GM18517 (cell line): ENCODE results near the gene RAMACL.
"Not testable (repeated sequence)": the region's sequence is repeated elsewhere in the genome, so short reads cannot be mapped to it uniquely, and the experiment has no call there.

Source experiments
- ATAC-seq: cut with Tn5 transposase; IDR thresholded peaks from one replicate; pipeline ENCODE4 v1.9.1; 2021; ENCODE audit warnings: mild to moderate bottlenecking, moderate library complexity; ENCODE audit not compliant: unreplicated experiment

RAMACL gene

GRCh38 chr6:166586424-166587156, at the start of gene RAMACL:
Gene RAMACL, minus strand, starts transcription at chr6:166586678. Its CDS starts 201 bp downstream, at chr6:166586477.
- peak; percentile 72 for ATAC-seq

GRCh38 chr6:166635013-166635970, 48.8 kb upstream of the RAMACL start:
- ATAC-seq = no peak

- ATAC-seq = not testable (repeated sequence)
Measured at GRCh38 chr6:166634581-166634980, 48.1 kb upstream of the RAMACL start.

- no peak for ATAC-seq
Measured at GRCh38 chr6:166633732-166634535, 47.5 kb upstream of the RAMACL start.

GRCh38 chr6:166632731-166633130, 46.3 kb upstream of the RAMACL start:
- ATAC-seq = no peak

GRCh38 chr6:166630462-166630861, 44.0 kb upstream of the RAMACL start:
- no peak for ATAC-seq

GRCh38 chr6:166629628-166630027, 43.1 kb upstream of the RAMACL start:
- ATAC-seq = no peak

- peak; percentile 36 for ATAC-seq
Measured at GRCh38 chr6:166627875-166628801, 41.7 kb upstream of the RAMACL start.

GRCh38 chr6:166627033-166627874, 40.8 kb upstream of the RAMACL start, which contains the start of gene RPS6KA2:
Gene RPS6KA2, minus strand, starts transcription at chr6:166627251. Its CDS starts 232 bp downstream, at chr6:166627019.
- peak; percentile 88 for ATAC-seq

- ATAC-seq = no peak
Measured at GRCh38 chr6:166626177-166627032, 39.9 kb upstream of the RAMACL start.

- ATAC-seq = no peak
Measured at GRCh38 chr6:166625356-166625755, 38.9 kb upstream of the RAMACL start.

- ATAC-seq = no peak
Measured at GRCh38 chr6:166624275-166624674, 37.8 kb upstream of the RAMACL start.

- ATAC-seq = no peak
Measured at GRCh38 chr6:166623318-166623717, 36.8 kb upstream of the RAMACL start.

GRCh38 chr6:166621114-166621540, 34.6 kb upstream of the RAMACL start:
- no peak for ATAC-seq

- no peak for ATAC-seq
Measured at GRCh38 chr6:166620478-166621113, 34.1 kb upstream of the RAMACL start.

GRCh38 chr6:166619912-166620311, 33.4 kb upstream of the RAMACL start:
- ATAC-seq = no peak
